NB4 (cell line): Measurements from ENCODE around the gene ENOX1.

ENCODE experiments used
- DNase-seq: peaks from one replicate; pipeline ENCODE4 v3.0.0; 2010; ENCODE audit warnings: low read depth
- H3K4me3 ChIP-seq: one replicate; pipeline ENCODE4 v1.5.1; 2011; ENCODE audit warnings: mild to moderate bottlenecking, low read depth, low read length, moderate library complexity
- MYC ChIP-seq: IDR thresholded peaks from 2 replicates; pipeline ENCODE4 v1.6.1; 2011; ENCODE audit warnings: low read depth, low read length
- POLR2A ChIP-seq: IDR thresholded peaks from 2 replicates; pipeline ENCODE4 v1.6.1; 2011; ENCODE audit warnings: mild to moderate bottlenecking; ENCODE audit not compliant: insufficient read length; ENCODE audit errors: extremely low read depth
- TF ChIP-seq, protein P1 (sequence below): IDR thresholded peaks from 2 replicates; pipeline ENCODE4 v1.6.1; 2011; ENCODE audit warnings: low read depth, low read length
- TF ChIP-seq, protein P2 (sequence below): IDR thresholded peaks from one replicate; pipeline ENCODE4 v1.5.1; 2012; ENCODE audit warnings: low read depth, low read length

ENOX1 gene

DNA sequence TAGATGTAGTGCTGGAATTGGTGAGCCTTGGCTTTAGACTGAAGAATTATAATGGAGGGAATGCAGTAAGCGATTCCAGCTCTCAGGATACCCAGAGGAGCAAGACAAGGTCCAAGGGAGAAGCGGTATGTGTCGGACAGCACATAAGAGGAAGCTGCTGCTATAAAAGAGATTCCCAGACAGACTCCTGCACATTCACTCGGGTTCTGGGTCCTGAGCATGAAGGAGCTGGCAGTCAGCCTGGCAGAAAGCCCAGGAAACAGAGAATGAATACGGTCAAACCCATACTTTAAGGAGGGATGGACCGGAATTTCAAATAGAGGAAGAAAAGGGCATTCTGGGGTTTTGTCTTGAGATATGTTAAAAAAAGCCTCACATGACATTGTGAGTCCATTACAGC, 455.1 kb downstream of the ENOX1 start:
- H3K4me3 ChIP-seq: no peak overlapping the region
- no peak for TF ChIP-seq POLR2A
- no peak for DNase-seq

DNA sequence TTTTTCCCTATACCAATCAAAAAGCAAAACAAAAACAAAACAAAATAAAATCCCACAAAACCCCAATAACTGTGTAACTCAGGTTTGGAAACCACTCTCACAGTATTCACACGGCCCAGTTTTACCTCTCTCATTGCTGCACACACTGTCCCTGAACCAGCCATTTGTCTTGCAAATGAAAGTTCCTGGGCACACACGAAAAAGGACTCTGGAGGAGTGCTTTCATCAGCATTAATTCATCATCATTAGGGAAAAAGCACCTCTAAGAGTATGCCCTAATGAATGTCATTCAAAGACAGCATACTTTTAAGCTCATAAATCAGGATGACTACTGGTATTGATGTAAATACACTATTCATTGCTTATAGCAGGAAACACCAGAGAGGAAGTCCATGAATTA, 457.1 kb downstream of the ENOX1 start:
- no peak overlapping the region for H3K4me3 ChIP-seq
- TF ChIP-seq MYC (no peak), POLR2A (no peak)
- TF ChIP-seq, protein P1, sequence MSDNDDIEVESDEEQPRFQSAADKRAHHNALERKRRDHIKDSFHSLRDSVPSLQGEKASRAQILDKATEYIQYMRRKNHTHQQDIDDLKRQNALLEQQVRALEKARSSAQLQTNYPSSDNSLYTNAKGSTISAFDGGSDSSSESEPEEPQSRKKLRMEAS: no peak
- TF ChIP-seq, protein P2, sequence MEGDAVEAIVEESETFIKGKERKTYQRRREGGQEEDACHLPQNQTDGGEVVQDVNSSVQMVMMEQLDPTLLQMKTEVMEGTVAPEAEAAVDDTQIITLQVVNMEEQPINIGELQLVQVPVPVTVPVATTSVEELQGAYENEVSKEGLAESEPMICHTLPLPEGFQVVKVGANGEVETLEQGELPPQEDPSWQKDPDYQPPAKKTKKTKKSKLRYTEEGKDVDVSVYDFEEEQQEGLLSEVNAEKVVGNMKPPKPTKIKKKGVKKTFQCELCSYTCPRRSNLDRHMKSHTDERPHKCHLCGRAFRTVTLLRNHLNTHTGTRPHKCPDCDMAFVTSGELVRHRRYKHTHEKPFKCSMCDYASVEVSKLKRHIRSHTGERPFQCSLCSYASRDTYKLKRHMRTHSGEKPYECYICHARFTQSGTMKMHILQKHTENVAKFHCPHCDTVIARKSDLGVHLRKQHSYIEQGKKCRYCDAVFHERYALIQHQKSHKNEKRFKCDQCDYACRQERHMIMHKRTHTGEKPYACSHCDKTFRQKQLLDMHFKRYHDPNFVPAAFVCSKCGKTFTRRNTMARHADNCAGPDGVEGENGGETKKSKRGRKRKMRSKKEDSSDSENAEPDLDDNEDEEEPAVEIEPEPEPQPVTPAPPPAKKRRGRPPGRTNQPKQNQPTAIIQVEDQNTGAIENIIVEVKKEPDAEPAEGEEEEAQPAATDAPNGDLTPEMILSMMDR: no peak
- DNase-seq: no peak

DNA sequence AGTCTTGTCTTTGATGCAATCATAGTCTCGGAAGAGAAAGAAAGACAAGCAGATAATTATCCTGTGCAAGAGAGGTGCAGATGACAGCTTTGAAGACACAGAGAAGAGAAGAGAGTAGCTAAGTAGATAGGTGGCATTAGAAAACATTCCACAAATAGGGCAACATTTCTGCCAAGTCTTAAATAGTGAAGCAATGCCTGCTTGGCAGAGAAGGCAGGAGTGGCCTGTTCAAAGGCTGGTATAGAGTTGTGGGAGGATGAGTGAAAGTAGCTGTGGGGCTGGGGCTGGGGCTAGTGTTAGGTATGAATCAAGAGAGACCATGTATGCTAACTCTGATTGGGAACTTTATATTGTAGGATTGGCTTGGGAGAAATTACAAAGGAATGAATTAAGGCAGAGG, 457.9 kb downstream of the ENOX1 start:
- DNase-seq: no peak
- TF ChIP-seq POLR2A (no peak), MYC (no peak)
- TF ChIP-seq, protein P1: no peak
- TF ChIP-seq, protein P2: no peak

DNA sequence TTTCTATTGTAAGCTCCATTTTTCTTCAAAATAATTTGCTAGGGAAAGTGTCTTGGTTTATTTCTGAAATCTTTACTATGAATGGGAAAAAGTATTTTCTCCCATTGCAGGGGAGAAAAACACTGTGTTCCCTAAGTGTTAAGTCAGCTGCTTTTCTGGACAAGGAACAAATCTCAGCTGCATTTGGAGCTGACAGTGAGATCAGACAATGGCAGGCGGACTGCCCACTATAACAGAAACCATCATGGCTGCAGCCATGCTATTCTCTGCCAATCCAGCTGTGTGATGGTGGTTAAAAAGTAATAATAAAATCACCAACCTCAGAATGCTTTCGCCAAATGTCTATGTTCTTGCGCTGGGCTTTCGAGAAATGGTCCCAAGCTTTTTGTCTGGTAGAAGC, 460.7 kb downstream of the ENOX1 start:
- DNase-seq: no peak
- TF ChIP-seq, protein P1: no peak
- H3K4me3 ChIP-seq: no peak overlapping the region

More for the DNA sequence above, 457.9 kb downstream of the ENOX1 start:
- no peak overlapping the region for H3K4me3 ChIP-seq

- TF ChIP-seq POLR2A: no peak
- no peak for TF ChIP-seq MYC
- TF ChIP-seq, protein P1: no peak
- no peak for DNase-seq
- no peak overlapping the region for H3K4me3 ChIP-seq
Observed at GRCh38 chr13:43325636-43326035, 461.1 kb downstream of the ENOX1 start.

DNA sequence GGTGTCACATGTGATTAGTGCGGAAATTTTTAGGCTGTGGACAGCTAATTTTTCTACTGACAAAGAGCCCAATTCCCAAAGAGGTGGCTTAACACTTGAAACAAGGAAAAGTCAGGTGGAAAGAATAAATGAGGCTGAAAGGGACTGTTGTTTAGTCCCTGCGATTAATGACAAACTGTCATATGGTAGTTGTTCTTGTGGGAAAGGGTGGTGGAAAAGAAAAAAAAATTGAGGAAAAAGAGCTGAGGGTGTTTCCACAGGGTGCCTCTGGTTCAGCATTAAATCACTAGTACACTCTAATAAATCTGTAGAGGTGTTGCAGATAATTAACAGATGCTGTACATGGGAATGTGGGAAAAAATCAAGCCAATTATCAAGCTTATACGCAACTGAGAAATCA, 462.6 kb downstream of the ENOX1 start:
- no peak for DNase-seq
- H3K4me3 ChIP-seq: no peak overlapping the region
- TF ChIP-seq, protein P2: no peak
- TF ChIP-seq POLR2A: no peak
- TF ChIP-seq MYC: no peak

DNA sequence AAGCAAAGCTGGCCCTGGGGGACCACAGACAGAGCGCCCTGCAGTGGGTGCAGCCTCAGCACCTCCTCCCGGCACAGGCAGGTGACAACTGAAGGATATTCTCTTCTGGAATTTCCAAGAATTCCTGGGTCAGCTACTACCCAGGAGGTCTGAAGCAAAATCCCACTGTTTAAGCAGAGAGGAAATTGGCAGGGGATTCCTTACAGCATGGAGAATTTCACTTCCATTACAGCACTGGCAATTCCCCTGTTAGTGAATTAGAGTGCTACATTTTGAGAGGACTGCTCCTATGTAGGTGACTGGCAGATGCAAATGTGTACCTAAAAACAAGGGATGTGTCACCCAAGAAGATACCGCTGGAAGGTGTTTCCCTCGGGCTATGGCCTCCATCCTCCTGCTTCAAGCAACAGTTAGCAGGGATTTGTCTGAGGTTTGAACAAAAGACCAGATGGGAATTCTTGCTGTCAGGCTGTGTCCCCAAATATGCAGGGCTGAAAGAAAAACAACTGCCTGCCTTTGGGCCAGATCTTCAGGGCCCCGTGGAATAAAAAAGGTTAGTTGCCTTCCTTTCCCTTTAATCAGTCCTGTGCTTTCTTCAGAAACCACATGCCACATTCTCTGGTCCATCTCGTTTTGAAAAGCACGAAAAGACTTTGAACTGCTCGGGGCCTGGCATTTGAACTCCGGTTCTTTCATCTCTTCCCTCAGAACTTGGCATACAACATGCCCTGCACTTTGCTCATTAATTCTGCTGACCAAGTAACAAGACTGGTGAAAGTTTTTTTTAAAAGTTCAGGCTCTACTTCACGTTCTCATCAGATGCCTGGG, 466.9 kb downstream of the ENOX1 start:
- DNase-seq: no peak
- H3K4me3 ChIP-seq: no peak overlapping the region
- TF ChIP-seq MYC: no peak
- no peak for TF ChIP-seq POLR2A
- TF ChIP-seq, protein P2: no peak
- TF ChIP-seq, protein P1: no peak
